ENCODE results near the gene GCSH. TPM values are rescaled to one million over a fixed set of nuclear protein-coding genes. Genes with fewer than 3 reads are reported as not detected.
A peak's percentile ranks its signal among the peaks of the same experiment; 100 is the strongest.

GCSH gene
- total and polyA plus RNA-seq, 2 of the 13 experiments (the other 11 are each of a cell fraction or from before 2014, with no cell fraction given) = 35.9 to 103 TPM

DNA sequence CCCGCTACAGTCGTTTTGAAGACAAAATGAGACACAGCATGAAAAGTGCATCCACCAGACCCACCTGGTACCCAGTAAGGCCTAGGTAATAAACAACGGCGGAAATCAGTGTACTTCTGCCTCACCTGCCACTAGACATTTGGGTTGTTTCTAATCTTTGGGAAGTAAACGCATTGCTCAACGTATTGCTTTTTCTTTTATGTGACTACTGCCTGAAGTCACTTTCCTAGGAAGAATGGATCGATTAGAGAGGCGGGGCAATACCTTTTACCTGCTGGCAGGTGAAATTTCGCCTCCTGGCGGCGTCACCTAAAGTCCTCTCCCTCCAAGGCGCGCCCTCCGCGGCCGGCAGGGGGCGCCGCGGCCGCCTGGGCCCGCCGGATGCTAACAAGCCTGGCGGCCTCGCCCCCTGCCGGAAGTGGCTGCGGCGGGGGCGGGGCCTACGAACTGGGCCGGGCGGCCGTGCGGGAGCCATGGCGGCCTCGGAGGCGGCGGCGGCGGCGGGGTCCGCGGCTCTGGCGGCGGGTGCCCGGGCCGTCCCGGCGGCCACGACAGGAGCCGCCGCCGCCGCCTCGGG lies 60.7 kb downstream of the GCSH start, which contains the start of gene ATMIN (continued):
- TF ChIP-seq LCORL (IDR thresholded peaks at IDR 0.05) (no peak), LCORL (CRISPR knock-in tag; IDR thresholded peaks at IDR 0.05) (no peak), RNF2 (conservative IDR thresholded peaks at IDR 0.05; ENCODE audit: low read depth) (no peak), SNAPC2 (CRISPR knock-in tag; IDR thresholded peaks at IDR 0.05) (no peak), PCBP2 (optimal IDR thresholded peaks at IDR 0.05; ENCODE audit: low read depth, low read length, poor library complexity, severe bottlenecking) (no peak), CHCHD3 (CRISPR knock-in tag; IDR thresholded peaks at IDR 0.05) (no peak; the same call in 1 of the 2 replicates), IKZF1 (IDR thresholded peaks at IDR 0.05) (no peak), ARID2 (CRISPR knock-in tag; IDR thresholded peaks at IDR 0.05; ENCODE audit: borderline replicate concordance) (no peak), ZNF7 (CRISPR knock-in tag; IDR thresholded peaks at IDR 0.05) (no peak), NAIF1 (CRISPR knock-in tag; IDR thresholded peaks at IDR 0.05; ENCODE audit: borderline replicate concordance) (no peak), DPF2 (CRISPR knock-in tag; IDR thresholded peaks at IDR 0.05; ENCODE audit: borderline replicate concordance, low read depth) (no peak), PHB2 (IDR thresholded peaks at IDR 0.05; ENCODE audit: partially characterized antibody) (no peak), SRSF4 (IDR thresholded peaks at IDR 0.05; ENCODE audit: low read depth, low read length, poor library complexity, severe bottlenecking) (no peak), SMC3 (IDR thresholded peaks at IDR 0.05; ENCODE audit: low read length) (peak; percentile 85), SPEN (CRISPR knock-in tag; IDR thresholded peaks at IDR 0.05; ENCODE audit: low read depth) (peak; percentile 78), SETDB1 (CRISPR knock-in tag; IDR thresholded peaks at IDR 0.05; ENCODE audit: borderline replicate concordance) (no peak), NFATC3 (CRISPR knock-in tag; IDR thresholded peaks at IDR 0.05) (no peak), ZBTB3 (CRISPR knock-in tag; IDR thresholded peaks at IDR 0.05; ENCODE audit: borderline replicate concordance, low read depth) (no peak), RFXAP (CRISPR knock-in tag; IDR thresholded peaks at IDR 0.05; ENCODE audit: borderline replicate concordance) (peak; percentile 35; the same call in 1 of the 2 replicates), ZNF276 (CRISPR knock-in tag; IDR thresholded peaks at IDR 0.05; ENCODE audit: low read depth) (no peak), TSC22D2 (CRISPR knock-in tag; IDR thresholded peaks at IDR 0.05; ENCODE audit: borderline replicate concordance) (no peak), ZNF879 (CRISPR knock-in tag; IDR thresholded peaks at IDR 0.05) (no peak)
- TF ChIP-seq, protein P1, sequence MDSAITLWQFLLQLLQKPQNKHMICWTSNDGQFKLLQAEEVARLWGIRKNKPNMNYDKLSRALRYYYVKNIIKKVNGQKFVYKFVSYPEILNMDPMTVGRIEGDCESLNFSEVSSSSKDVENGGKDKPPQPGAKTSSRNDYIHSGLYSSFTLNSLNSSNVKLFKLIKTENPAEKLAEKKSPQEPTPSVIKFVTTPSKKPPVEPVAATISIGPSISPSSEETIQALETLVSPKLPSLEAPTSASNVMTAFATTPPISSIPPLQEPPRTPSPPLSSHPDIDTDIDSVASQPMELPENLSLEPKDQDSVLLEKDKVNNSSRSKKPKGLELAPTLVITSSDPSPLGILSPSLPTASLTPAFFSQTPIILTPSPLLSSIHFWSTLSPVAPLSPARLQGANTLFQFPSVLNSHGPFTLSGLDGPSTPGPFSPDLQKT (CRISPR knock-in tag; IDR thresholded peaks at IDR 0.05; ENCODE audit: borderline replicate concordance) = no peak
- TF ChIP-seq, protein P2, sequence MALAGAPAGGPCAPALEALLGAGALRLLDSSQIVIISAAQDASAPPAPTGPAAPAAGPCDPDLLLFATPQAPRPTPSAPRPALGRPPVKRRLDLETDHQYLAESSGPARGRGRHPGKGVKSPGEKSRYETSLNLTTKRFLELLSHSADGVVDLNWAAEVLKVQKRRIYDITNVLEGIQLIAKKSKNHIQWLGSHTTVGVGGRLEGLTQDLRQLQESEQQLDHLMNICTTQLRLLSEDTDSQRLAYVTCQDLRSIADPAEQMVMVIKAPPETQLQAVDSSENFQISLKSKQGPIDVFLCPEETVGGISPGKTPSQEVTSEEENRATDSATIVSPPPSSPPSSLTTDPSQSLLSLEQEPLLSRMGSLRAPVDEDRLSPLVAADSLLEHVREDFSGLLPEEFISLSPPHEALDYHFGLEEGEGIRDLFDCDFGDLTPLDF (CRISPR knock-in tag; IDR thresholded peaks at IDR 0.05) = no peak
- TF ChIP-seq, protein P3, sequence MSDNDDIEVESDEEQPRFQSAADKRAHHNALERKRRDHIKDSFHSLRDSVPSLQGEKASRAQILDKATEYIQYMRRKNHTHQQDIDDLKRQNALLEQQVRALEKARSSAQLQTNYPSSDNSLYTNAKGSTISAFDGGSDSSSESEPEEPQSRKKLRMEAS (IDR thresholded peaks at IDR 0.05) = peak; percentile 23; the same call in 1 of the 2 replicates
